GM19463 (cell line): ENCODE data around the gene FXN.
"Not testable (repeated sequence)": the region's sequence is repeated elsewhere in the genome, so short reads cannot be mapped to it uniquely, and the experiment has no call there.

ENCODE experiments used
- ATAC-seq: cut with Tn5 transposase; IDR thresholded peaks from one replicate; pipeline ENCODE4 v1.9.1; 2021; ENCODE audit warnings: mild to moderate bottlenecking, moderate library complexity; ENCODE audit not compliant: unreplicated experiment

Gene FXN

DNA sequence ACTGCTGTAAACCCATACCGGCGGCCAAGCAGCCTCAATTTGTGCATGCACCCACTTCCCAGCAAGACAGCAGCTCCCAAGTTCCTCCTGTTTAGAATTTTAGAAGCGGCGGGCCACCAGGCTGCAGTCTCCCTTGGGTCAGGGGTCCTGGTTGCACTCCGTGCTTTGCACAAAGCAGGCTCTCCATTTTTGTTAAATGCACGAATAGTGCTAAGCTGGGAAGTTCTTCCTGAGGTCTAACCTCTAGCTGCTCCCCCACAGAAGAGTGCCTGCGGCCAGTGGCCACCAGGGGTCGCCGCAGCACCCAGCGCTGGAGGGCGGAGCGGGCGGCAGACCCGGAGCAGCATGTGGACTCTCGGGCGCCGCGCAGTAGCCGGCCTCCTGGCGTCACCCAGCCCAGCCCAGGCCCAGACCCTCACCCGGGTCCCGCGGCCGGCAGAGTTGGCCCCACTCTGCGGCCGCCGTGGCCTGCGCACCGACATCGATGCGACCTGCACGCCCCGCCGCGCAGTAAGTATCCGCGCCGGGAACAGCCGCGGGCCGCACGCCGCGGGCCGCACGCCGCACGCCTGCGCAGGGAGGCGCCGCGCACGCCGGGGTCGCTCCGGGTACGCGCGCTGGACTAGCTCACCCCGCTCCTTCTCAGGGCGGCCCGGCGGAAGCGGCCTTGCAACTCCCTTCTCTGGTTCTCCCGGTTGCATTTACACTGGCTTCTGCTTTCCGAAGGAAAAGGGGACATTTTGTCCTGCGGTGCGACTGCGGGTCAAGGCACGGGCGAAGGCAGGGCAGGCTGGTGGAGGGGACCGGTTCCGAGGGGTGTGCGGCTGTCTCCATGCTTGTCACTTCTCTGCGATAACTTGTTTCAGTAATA lies at the start of gene FXN:
Gene FXN (plus strand): TSS at position 315 of the 871 bp plus-strand sequence. CDS start 31 bp downstream, at position 346.
- ATAC-seq: peak; percentile 90

GRCh38 chr9:68986949-68987348 lies 48.6 kb upstream of the FXN start:
- not testable (repeated sequence) for ATAC-seq

- ATAC-seq: no peak
Measured at GRCh38 chr9:68991457-68991856, 44.1 kb upstream of the FXN start.

GRCh38 chr9:68995776-68996175 lies 39.8 kb upstream of the FXN start:
- no peak for ATAC-seq

DNA sequence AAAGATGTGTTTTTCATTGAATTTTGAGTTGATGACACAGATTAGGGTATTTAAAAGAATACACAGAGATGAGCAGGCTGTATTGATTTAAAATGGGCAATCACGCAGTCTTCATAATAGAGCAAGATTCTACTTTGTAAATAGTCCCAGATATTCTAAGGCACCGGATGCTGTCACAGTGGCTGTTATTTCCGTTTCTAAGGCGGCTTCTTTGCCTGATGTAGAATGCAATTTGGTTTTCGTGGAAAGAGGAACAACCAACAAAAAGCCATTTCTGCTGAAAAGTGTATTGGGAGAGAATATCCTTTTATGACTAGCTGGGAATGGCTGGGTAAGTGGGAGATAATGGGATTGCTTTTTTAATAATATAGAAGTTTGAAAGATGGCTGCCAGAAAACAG lies 39.1 kb upstream of the FXN start:
- no peak for ATAC-seq

GRCh38 chr9:68997666-68998065 lies 37.9 kb upstream of the FXN start:
- no peak for ATAC-seq

- no peak for ATAC-seq
Measured at GRCh38 chr9:68998385-68998784, 37.2 kb upstream of the FXN start.

DNA sequence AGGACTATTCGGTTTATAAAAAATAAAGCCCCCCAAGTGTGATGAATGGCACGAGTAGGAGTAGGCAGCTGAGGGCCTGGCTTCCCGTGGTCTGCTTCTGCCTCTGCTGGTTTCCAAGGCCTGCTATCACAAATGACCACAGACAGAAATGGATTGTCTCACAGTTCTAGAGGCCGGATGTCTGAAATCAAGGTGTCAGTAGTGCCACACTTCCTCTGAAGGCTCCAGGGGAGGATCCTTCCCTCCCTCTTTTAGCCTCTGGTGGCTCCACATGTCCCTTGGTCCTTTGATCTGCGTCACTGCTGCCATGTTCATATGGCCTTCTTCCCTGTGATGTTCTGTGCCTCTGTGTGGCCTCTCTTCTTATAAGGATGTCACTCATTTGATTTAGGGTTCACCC lies 36.7 kb upstream of the FXN start:
- no peak for ATAC-seq

- peak; percentile 75 for ATAC-seq
Measured at GRCh38 chr9:68999393-69000105, 36.0 kb upstream of the FXN start.

DNA sequence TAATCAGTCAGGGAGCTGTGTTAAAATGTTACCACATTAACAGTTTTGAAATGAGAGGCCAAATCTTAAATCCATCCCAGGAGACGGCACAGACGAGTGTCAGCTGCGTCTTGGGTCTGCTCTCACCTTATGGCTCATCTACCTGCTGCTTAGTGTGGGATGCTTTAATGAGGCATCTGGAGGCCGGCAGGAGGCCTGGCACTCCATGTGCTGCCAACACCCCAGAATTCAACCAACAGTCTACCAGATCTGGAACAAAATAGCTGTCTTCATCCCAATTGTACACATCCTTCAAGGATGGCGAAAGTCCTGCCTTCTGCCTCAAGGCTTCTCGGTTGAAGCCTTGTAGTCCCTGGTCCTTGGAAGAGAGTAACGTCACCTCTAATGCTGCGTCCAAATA lies 33.6 kb upstream of the FXN start:
- no peak for ATAC-seq

DNA sequence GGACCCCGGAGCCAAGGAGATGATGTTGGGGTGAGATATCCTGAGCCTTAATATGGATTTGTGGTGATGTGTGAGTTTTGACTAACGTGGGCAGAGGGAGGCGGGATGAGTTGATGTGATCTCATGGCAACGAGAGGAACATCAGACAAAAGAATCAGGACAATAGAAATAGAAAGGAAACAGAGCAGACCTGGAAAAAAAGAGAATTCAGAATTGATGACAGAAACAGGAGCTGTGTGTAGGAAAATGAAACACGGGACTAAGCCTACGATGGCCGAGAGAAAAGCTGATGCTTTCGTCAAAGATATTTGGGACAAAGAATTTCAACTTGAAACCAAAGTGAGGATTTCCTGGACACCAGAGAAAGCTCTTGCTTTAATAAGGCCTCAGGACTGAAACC lies 32.5 kb upstream of the FXN start:
- no peak for ATAC-seq

- no peak for ATAC-seq
Measured at GRCh38 chr9:69004836-69005235, 30.7 kb upstream of the FXN start.

DNA sequence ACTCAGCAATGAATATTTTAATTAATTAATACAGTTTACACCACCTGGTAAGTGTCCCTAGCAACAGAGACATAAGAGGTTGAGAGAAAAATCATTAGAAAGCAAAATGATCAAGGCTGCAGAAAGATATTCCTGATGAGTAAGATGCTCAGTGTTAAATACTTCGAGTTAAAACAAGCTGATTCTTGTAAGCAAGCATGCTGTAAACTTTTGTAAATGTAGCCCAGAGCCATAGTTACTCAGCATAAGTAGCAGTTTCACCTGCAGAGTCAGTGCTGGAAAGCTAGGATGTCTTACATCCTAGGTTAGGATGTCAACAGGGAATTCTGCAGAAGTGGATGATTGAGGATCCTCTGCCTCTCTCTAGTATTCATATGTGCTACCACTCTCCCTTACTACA lies 25.8 kb upstream of the FXN start:
- no peak for ATAC-seq

- no peak for ATAC-seq
Measured at GRCh38 chr9:69012696-69013381, 22.7 kb upstream of the FXN start.

DNA sequence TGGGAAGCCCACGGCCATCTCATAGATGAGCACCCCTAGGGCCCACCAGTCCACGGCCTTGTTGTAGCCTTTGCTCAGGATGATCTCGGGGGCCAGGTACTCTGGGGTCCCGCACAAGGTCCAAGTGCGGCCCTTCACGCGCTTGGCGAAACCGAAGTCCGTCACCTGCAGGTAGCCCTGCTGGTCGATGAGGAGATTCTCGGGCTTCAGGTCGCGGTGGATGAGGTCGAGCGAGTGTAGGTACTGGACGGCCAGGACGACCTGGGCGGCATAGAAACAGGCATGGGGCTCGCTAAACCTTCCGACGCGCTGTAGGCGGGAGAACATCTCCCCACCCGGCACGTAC lies 22.2 kb upstream of the FXN start:
- no peak for ATAC-seq

DNA sequence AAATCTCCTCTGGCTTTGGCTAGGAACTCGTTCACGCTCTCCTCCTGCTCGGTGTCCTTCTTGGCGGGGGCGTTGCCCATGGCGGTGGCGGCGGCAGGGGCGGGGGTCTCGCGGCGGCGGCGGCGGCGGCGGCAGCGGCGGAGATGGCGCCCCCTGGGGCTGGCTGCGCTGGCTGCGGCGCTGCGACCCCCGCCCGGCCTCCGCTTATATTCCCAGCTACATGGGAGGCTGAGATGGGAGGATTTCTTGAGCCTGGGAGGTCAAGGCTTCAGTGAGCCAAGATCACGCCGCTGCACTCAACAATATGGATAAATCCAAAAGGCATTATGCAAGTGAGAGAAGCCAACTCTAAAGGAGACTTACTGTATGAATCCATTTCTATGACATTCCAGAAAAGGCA lies 21.5 kb upstream of the FXN start, which contains the start of gene PRKACG:
Gene PRKACG (minus strand): TSS at position 101 of the 400 bp plus-strand sequence. CDS start 21 bp downstream, at position 80.
- no peak for ATAC-seq

DNA sequence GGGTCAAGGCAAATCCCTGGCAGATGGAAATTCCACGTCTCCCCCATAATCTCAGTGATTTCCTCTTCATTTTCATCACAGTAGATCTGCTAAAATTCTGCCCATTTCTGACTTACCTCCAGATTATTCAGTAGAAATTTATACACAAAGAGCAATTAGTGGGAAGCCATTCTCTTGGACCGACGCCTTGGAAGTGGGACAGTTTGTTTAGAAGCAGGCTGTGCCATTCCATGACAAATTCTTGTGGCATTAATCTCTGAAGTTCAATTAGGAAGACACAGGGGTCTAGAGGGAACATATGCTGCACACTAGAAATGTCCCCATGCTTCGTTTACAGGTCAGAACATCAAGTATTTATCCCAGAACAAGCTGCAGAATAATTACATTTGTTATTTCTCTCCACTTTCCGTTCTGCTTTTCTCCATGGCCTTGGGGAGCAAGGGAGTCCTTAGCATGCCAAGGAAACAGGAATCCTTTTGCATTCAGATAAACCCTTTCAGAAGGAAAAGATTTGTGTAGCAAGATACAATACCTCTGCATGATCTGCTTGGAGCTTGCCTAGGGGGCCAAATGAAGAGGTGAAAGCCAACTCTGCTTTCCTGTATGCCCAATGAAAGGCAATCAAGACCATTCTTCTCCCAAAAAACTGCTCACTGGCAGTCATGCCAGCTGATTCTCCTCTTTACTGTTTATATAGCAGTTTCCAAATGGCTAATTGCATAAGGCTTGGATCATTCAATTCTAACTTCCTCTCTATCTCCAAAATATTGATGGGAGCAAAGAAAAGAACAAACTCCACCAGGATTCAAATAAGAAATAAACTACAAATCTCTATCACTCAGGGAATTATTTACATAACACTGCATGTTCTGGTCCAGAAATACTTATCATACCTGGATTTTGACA lies 19.1 kb upstream of the FXN start:
- no peak for ATAC-seq

- no peak for ATAC-seq
Measured at GRCh38 chr9:69018737-69019136, 16.8 kb upstream of the FXN start.

DNA sequence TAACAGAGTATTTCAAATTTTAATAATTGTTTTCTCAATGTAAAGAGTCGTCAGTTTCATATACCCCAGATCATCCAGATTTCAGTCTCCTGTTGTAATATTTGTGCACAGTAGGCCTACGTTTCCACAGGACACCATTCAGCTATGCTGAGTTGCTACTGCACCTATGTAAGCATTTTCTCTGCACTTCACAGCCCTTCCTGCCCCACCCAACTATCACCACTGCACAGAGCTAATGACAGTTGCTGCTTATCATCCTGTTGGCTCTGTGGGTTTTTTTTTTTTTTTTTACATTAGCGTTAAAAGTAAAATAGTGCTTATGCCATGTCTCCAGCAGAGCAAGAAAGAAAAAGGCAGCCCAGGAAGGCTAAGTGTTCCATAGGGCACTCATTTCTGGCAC lies 15.7 kb upstream of the FXN start:
- ATAC-seq: no peak

DNA sequence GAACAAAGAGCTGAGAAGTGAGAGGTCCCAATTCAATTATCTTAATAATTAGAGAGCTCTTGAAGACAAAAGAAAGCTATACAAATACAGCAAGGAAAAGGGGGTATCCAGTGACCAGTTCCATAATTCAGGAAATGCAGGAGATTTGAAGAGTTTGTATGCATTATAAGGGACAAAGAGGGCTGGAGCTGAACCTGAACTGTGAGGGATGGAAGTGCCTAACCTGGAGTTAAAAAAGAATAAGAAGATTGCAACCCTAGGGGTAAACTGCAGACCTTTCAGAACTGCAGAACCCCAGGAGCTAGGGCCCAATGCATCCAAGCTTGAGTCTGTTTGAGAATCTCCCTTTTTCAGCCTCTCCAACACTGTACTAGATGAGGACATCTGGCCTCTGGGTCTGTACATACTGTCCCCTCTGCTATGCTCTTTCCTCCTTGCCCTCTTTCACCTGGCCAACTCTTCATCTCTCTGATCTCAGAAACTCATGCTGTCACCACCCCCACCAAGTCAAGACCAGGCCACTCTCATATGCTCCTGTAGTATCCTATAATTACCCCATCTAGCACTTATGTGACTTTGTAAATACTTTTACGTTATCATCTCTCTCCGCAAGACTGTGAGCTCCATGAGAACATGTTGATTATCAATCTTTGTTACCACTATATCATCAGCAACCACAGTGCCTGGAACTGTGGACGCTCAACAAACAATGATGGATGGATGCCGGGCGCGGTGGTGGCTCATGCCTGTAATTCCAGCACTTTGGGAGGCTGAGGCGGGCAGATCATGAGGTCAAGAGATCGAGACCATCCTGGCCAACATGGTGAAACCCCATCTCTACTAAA lies 15.0 kb upstream of the FXN start:
- no peak for ATAC-seq
